ENCODE results near the gene MYH7.

DNA sequence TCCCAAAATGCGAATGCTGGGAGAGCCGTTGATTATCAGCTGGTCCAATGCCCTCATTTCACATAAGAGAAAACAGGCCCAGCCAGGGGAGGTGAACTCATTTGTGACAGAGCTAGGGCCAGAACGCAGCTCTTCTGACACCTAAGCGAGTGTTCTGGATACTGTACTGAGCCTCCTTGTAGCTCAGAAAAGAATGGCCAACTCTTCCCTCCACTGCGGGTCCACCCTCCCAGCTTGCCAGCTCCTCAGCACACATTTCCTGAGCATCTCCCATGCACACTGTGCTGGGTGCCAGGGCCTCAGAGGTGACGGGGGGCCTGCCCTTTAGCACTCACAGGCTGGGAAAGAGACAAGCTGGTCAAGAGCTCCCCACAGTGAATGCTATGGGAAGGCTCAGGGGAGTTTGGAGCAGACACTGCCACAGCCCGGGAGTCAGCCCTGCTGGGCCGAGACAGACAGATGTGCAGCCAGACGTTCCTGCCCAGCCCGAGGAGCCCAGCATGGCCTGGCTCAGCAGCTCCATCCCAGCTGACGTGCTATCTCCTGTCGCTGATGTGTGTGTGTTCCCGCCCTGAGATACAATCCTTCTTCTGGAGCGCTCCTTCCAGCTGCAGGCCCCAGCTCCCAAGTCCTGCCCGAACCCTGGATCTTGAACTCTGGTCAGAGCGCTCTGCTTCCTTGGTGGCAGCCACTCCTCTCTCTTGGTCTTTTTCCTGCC is 55.1 kb downstream of the MYH7 start:
- TF ChIP-seq, protein P1, sequence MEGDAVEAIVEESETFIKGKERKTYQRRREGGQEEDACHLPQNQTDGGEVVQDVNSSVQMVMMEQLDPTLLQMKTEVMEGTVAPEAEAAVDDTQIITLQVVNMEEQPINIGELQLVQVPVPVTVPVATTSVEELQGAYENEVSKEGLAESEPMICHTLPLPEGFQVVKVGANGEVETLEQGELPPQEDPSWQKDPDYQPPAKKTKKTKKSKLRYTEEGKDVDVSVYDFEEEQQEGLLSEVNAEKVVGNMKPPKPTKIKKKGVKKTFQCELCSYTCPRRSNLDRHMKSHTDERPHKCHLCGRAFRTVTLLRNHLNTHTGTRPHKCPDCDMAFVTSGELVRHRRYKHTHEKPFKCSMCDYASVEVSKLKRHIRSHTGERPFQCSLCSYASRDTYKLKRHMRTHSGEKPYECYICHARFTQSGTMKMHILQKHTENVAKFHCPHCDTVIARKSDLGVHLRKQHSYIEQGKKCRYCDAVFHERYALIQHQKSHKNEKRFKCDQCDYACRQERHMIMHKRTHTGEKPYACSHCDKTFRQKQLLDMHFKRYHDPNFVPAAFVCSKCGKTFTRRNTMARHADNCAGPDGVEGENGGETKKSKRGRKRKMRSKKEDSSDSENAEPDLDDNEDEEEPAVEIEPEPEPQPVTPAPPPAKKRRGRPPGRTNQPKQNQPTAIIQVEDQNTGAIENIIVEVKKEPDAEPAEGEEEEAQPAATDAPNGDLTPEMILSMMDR (conservative IDR thresholded peaks at IDR 0.05) = peak; percentile 28
- no peak for TF ChIP-seq ZFX (IDR thresholded peaks at IDR 0.05)

Data from C4-2B (cell line).